Glomerular visceral epithelial cell (primary cell): ENCODE measurements around the gene CFDP1.
A peak's percentile ranks its signal among the peaks of the same experiment; 100 is the strongest.
"Not testable (repeated sequence)": the region's sequence is repeated elsewhere in the genome, so short reads cannot be mapped to it uniquely, and the experiment has no call there.

Experiments
- DNase-seq: peaks from one replicate; pipeline ENCODE4 v3.0.0-alpha.2; 2016; ENCODE audit errors: extremely low spot score

CFDP1 gene

DNA sequence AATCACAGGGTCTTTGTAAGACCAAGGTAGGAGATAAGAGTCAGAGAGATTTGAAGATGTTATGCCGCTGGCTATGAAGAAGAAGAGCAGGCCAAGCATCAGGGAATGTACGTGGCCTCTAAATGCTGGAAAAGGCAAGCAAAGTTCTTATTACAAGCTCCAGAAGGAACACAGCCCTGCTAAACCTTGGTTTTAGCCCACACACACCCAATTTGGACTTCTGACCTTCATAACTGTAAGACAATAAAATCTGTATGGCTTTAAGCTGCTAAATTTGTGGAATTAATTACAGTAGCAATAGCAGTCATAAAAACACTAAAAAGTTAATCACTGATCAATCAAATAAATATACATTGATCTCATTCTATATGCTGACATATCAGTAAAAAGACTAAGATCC lies 25.1 kb upstream of the CFDP1 start:
- no peak for DNase-seq

DNA sequence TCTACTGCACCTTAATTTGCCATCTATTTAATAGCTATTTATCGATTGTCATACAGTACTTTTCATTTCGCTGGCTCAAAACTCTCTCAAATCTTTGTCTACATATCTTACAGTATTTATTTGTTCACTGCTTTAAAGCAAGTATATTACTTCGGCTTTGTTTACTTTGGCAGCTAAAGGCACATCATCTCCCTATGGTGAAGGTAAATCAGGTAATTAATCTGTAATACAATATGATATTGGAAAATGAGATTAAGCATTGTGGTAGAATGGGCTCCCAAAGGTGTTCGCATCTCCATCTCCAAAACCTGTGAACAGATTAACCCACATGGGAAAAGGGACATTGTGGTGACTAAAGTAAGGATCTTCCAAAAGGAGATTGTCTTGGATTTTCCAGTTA lies 24.7 kb upstream of the CFDP1 start:
- no peak for DNase-seq

DNA sequence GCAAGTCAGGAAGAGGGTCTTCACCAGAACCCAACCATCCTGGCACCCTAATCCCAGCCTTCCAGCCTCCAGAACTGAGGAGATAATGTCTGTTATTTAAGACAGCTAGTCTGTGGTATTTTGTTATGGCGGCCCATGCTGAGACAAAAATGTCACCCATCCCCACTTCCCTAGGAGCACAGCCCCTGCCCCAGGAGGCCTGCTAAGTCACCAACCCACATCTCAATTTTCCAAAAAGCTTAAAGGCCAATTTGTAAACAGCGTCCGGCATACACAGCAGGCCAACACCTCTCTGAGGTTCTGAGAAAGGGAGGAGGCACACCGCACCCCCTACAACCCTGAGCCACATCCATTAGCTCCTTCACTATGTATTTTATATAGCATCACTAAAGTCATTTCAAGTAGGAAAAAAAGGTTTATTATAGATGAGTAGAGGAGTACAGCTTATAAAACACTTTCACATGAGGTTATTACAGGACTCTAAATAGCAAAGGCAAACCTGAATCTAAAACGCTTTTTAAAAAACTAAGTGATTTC lies 24.2 kb upstream of the CFDP1 start:
- no peak for DNase-seq

DNA sequence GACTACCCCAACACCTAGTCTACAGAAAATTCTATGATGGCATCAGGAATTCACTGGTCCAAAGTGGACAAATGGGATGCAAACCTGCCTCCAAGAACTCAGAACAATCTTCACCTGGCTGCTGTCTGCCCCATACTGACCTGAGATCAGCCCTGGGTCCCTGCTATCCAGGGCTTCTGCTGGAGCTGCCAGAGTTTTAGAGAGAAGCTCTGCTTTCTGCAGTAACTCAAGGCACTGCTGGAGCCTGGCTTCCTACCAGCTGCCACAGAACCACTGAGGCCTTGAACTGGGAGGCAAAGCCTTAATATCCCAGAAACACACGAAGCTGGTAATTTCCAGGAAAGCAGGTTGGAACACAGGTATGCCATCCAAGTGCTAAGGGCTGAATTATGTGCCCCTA lies 23.7 kb upstream of the CFDP1 start:
- no peak for DNase-seq

DNA sequence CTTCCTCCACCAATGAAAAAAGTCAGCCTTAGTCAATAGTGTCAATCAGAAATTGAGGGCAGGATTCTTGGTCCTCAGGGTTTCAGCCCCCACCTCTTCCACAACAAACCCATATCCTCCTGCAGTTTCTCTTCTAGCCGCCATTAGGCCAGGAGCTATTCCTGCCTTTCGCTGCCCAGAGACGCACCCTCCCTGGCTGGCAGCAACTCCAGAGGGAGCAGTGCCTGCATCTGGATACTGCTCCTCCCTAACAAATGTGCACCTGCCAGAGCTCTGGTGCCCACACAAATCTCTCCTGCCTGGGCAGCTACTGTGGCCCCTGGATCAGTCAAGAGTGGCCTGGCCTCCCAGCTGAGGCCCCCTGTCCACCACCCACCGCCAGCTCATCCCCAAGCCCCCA lies 23.2 kb upstream of the CFDP1 start:
- DNase-seq = not testable (repeated sequence)

- no peak for DNase-seq
Measured at GRCh38 chr16:75455677-75456076, 22.4 kb upstream of the CFDP1 start.

GRCh38 chr16:75452464-75453190 lies 19.3 kb upstream of the CFDP1 start:
- no peak for DNase-seq

DNA sequence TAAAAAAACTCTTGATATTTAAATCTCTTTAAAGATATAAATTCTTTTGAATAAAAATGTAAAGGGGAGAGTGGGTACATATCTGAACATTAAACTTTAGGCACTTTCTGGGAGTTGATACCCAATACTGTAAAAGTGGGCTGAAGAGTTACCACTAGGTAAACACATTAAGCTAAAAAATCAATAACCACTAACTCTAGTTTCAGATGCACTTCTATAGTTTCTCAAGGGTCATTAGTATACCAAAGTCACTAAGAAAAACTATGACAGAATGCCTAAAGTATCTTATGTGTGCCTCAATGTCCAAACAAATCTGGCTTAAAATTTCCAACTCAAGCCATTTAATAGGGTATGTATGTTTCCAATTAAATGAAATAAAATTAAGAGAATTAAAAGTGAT lies 13.1 kb upstream of the CFDP1 start:
- no peak for DNase-seq

GRCh38 chr16:75445298-75445697 lies 12.0 kb upstream of the CFDP1 start:
- DNase-seq = no peak

- DNase-seq = no peak
Measured at GRCh38 chr16:75443298-75443697, 10.0 kb upstream of the CFDP1 start.

- DNase-seq = peak; percentile 83
Measured at GRCh38 chr16:75433732-75434413, 570 bp upstream of the CFDP1 start.

DNA sequence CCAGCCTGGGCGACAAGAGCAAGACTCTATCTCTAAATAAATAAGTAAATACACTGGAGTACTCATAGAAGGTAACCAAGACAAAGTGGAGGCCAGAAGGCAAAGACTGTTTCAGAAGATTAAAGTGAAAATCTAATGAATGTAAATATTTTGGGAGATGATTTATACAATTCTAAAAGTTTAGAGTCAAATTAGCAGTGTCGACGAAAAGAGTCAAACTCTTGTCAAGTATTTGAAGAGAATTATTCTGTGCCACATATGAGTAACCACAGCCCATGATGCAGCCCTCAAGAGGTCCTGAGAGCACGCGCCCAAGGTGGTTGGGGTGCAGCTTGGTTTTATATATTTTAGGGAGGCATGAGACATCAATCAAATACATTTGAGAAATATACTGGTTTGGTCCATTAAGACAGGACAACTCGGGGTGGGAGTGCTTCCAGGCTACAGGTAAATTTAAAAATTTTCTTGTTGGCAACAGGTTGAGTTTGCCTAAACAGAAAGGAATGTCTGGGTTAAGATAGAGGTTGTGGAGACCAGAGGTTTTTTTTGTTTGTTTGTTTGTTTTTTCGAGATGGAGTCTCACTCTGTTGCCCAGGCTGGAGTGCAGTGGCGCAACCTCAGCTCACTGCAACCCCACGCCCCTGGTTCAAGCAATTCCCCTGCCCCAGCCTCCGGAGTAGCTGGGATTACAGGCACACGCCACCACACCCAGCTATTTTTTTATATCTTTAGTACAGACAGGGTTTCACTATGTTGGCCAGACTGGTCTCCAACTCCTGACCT lies 3.5 kb downstream of the CFDP1 start:
- no peak for DNase-seq

GRCh38 chr16:75426524-75426923 lies 6.8 kb downstream of the CFDP1 start:
- peak; percentile 1 for DNase-seq

GRCh38 chr16:75424105-75424762 lies 9.1 kb downstream of the CFDP1 start:
- DNase-seq = peak; percentile 17

DNA sequence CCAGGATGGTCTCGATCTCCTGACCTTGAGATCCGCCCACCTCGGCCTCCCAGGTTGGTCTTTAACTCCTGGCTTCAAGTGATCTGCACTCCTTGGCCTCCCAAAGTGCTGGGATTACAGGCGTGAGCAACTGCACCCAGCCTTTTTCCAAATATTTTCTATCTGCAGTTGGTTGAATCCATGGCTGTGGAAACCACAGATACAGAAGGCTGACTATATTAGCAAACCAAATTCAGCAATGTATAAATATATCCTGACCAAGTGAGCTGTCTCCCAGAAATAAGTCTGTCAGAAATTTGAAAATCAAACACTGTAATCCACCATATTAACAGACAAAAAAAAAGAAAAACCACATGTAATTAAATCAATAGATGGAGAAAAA lies 9.6 kb downstream of the CFDP1 start:
- DNase-seq = peak; percentile 4

GRCh38 chr16:75421820-75422126 lies 11.5 kb downstream of the CFDP1 start:
- no peak for DNase-seq

- peak; percentile 68 for DNase-seq
Measured at GRCh38 chr16:75420987-75421819, 12.1 kb downstream of the CFDP1 start.

GRCh38 chr16:75416904-75417565 lies 16.3 kb downstream of the CFDP1 start:
- no peak for DNase-seq

GRCh38 chr16:75415169-75415905 lies 18.0 kb downstream of the CFDP1 start:
- DNase-seq = no peak

- no peak for DNase-seq
Measured at GRCh38 chr16:75413951-75414350, 19.4 kb downstream of the CFDP1 start.
